HCT116 (cell line): ENCODE measurements around the gene PZP. TPM values are rescaled to one million over a fixed set of nuclear protein-coding genes. Genes with fewer than 3 reads are reported as not detected.

ENCODE experiments used
- ATAC-seq: fragments of 200-7000 bp; cut with Tn5 transposase; 2 replicates; pipeline ENCODE4 v1.9.1; 2020; ENCODE audit warnings: mild to moderate bottlenecking, moderate library complexity
- BruUV-seq: library from RNA; stranded (reverse); fragments of 400-500 nt; replicated peaks from 2 replicates; lab custom pipeline; 2021; lab: Mats Ljungman, UMichigan
- CTCF ChIA-PET: fragments of 300-600 bp; sonication (Branson Sonifier 250); formaldehyde crosslinking; loops from one replicate; lab custom pipeline; 2021; ENCODE audit warnings: antibody characterized with exemption; lab: Charles Lee
- POLR2A ChIA-PET: fragments of 300-600, 350-600 bp; sonication (Branson Sonifier 250); formaldehyde crosslinking; loops from one replicate; lab custom pipeline; 2021; ENCODE audit warnings: antibody characterized with exemption; lab: Charles Lee
- RAD21 ChIA-PET, 2 experiments: fragments of 300-600 bp; sonication (Branson Sonifier 250); formaldehyde crosslinking; loops; one replicate each; lab custom pipeline; 2023; ENCODE audit warnings: low total read pairs in 2 of 2; ENCODE audit not compliant: uncharacterized antibody in 2 of 2, unreplicated experiment in 2 of 2, low non-redundant PET in 1 of 2; lab: Charles Lee
- DNase-seq: peaks from one replicate; pipeline ENCODE4 v3.0.0-alpha.2; 2010; ENCODE audit warnings: low read depth, low spot score
- H2AFZ ChIP-seq: fragments of 200-600 bp; shearing (Covaris generic), sonication (generic); 2 replicates; pipeline ENCODE4 v1.6.1; 2017; ENCODE audit warnings: low read depth, mixed run types, mixed read lengths, antibody characterized with exemption, low read length; ENCODE audit not compliant: poor library complexity, severe bottlenecking
- H3K27ac ChIP-seq: 2 replicates; pipeline ENCODE4 v1.5.1; 2012; ENCODE audit warnings: low read depth, low read length
- H3K27me3 ChIP-seq: fragments of 200-600 bp; sonication (generic); 2 replicates; pipeline ENCODE4 v1.6.1; 2016; ENCODE audit warnings: mixed run types, low read length, mixed read lengths; ENCODE audit not compliant: insufficient read depth
- H3K36me3 ChIP-seq, 2 experiments: fragments of 200-500 bp in 1 of 2; fragments of 200-600 bp in 1 of 2; sonication (Bioruptor generic) in 1 of 2; sonication (generic) in 1 of 2; 2 replicates each; pipeline versions ENCODE4 v1.5.1 to v1.6.1; 2014 to 2016; ENCODE audit warnings: low read length in 2 of 2, inconsistent platforms in 1 of 2, mixed read lengths in 1 of 2, mixed run types in 1 of 2; ENCODE audit not compliant: insufficient read depth in 2 of 2, control insufficient read depth in 1 of 2
- H3K4me1 ChIP-seq, 2 experiments: fragments of 200-600 bp in 1 of 2; sonication (generic) in 1 of 2; 2 replicates each; pipeline versions ENCODE4 v1.5.1 to v1.6.1; 2012 to 2017; ENCODE audit warnings: low read length in 2 of 2, inconsistent platforms in 1 of 2, mild to moderate bottlenecking in 1 of 2, mixed read lengths in 1 of 2, mixed run types in 1 of 2, moderate library complexity in 1 of 2; ENCODE audit not compliant: insufficient read depth in 2 of 2, control insufficient read depth in 1 of 2
- H3K4me2 ChIP-seq: fragments of 200-600 bp; sonication (generic); 2 replicates; pipeline ENCODE4 v1.6.1; 2017; ENCODE audit warnings: mixed run types, low read length, mixed read lengths
- H3K4me3 ChIP-seq, 2 experiments: fragments of 200-600 bp in 1 of 2; sonication (generic) in 1 of 2; replicated peaks in 1 of 2; 2 replicates each; pipeline ENCODE4 v1.5.1; 2011 to 2016; ENCODE audit warnings: low read length in 2 of 2, control low read depth in 1 of 2, low read depth in 1 of 2, mild to moderate bottlenecking in 1 of 2, mixed read lengths in 1 of 2, mixed run types in 1 of 2
- H3K79me2 ChIP-seq: fragments of 200-600 bp; sonication (generic); 2 replicates; pipeline ENCODE4 v1.6.1; 2017; ENCODE audit warnings: mild to moderate bottlenecking, mixed run types, low read length, moderate library complexity, mixed read lengths; ENCODE audit not compliant: insufficient read depth
- H3K9ac ChIP-seq: fragments of 200-600 bp; sonication (generic); 2 replicates; pipeline ENCODE4 v1.6.1; 2016; ENCODE audit warnings: low read length, mixed read lengths
- H3K9me2 ChIP-seq: fragments of 200-600 bp; sonication (generic), shearing (Covaris generic); 2 replicates; pipeline ENCODE4 v1.6.1; 2017; ENCODE audit warnings: mixed run types, mild to moderate bottlenecking, moderate library complexity; ENCODE audit not compliant: insufficient read depth
- H3K9me3 ChIP-seq, 2 experiments: fragments of 200-500 bp in 1 of 2; fragments of 200-600 bp in 1 of 2; sonication (Bioruptor generic) in 1 of 2; sonication (generic) in 1 of 2; 2 replicates each; pipeline ENCODE4 v1.6.1; 2014 to 2017; ENCODE audit warnings: low read length in 2 of 2, mixed read lengths in 2 of 2, inconsistent platforms in 1 of 2, low read depth in 1 of 2, mild to moderate bottlenecking in 1 of 2, mixed run types in 1 of 2, moderate library complexity in 1 of 2; ENCODE audit not compliant: control insufficient read depth in 1 of 2, insufficient read depth in 1 of 2
- H4K20me1 ChIP-seq: fragments of 200-600 bp; sonication (generic), shearing (Covaris generic); 2 replicates; pipeline ENCODE4 v1.6.1; 2017; ENCODE audit warnings: mixed run types, mild to moderate bottlenecking, moderate library complexity; ENCODE audit not compliant: insufficient read depth
- CEBPB ChIP-seq: IDR thresholded peaks from 2 replicates; pipeline ENCODE4 v1.6.1; 2012; ENCODE audit warnings: low read depth
- EGR1 ChIP-seq: IDR thresholded peaks from 2 replicates; pipeline ENCODE4 v1.6.1; 2012; ENCODE audit warnings: low read depth
- EZH2 ChIP-seq: fragments of 200-600 bp; sonication (generic); IDR thresholded peaks from 2 replicates; pipeline ENCODE4 v1.6.1; 2017; ENCODE audit warnings: antibody characterized with exemption, mixed run types
- EZH2phosphoT487 ChIP-seq: fragments of 200-600 bp; IDR thresholded peaks from 2 replicates; pipeline ENCODE4 v1.6.1; 2018; ENCODE audit warnings: antibody characterized with exemption, borderline replicate concordance
- FOSL1 ChIP-seq: IDR thresholded peaks from 2 replicates; pipeline ENCODE4 v1.6.1; 2012; ENCODE audit warnings: low read depth
- JUND ChIP-seq: IDR thresholded peaks from 2 replicates; pipeline ENCODE4 v1.6.1; 2012
- POLR2AphosphoS5 ChIP-seq: IDR thresholded peaks from 2 replicates; pipeline ENCODE4 v1.6.1; 2011; ENCODE audit warnings: mild to moderate bottlenecking, low read depth, low read length, moderate library complexity
- SP1 ChIP-seq: IDR thresholded peaks from 2 replicates; pipeline ENCODE4 v1.6.1; 2012; ENCODE audit warnings: low read depth
- SRF ChIP-seq: IDR thresholded peaks from 2 replicates; pipeline ENCODE4 v1.6.1; 2012; ENCODE audit warnings: low read depth
- TCF7L2 ChIP-seq: IDR thresholded peaks from 2 replicates; pipeline ENCODE4 v1.7.0; 2011; ENCODE audit warnings: borderline replicate concordance, inconsistent platforms; ENCODE audit not compliant: insufficient read depth, insufficient read length; ENCODE audit errors: extremely low read depth
- YY1 ChIP-seq: IDR thresholded peaks from 2 replicates; pipeline ENCODE4 v1.6.1; 2011; ENCODE audit warnings: low read length, low read depth, moderate library complexity, mild to moderate bottlenecking; ENCODE audit not compliant: insufficient replicate concordance; ENCODE audit errors: extremely low read depth
- ZFX ChIP-seq: fragments of 450-650 bp; IDR thresholded peaks from 2 replicates; pipeline ENCODE4 v1.6.1; 2017
- intact Hi-C: fragments of 100-400 bp; cut with micrococcal nuclease; formaldehyde crosslinking; loops from 2 replicates; pipeline ENCODE4 v1.10.0; 2022
- total RNA-seq: library from RNA; stranded (reverse); gene quantifications from one replicate; pipeline ENCODE4 v1.2.1, GENCODE V29; 2021; ENCODE audit not compliant: unreplicated experiment
- TF ChIP-seq, protein P1 (sequence below): IDR thresholded peaks from 2 replicates; pipeline ENCODE4 v1.6.1; 2012
- TF ChIP-seq, protein P2 (sequence below): IDR thresholded peaks from 2 replicates; pipeline ENCODE4 v1.6.1; 2012
- TF ChIP-seq, protein P3 (sequence below): IDR thresholded peaks from 2 replicates; pipeline ENCODE4 v1.6.1; 2011; ENCODE audit warnings: mild to moderate bottlenecking, low read length, moderate library complexity; ENCODE audit not compliant: insufficient replicate concordance; ENCODE audit errors: extremely low read depth

The PZP gene
- total RNA-seq, 1 experiment from 2014 or later: not detected

DNA sequence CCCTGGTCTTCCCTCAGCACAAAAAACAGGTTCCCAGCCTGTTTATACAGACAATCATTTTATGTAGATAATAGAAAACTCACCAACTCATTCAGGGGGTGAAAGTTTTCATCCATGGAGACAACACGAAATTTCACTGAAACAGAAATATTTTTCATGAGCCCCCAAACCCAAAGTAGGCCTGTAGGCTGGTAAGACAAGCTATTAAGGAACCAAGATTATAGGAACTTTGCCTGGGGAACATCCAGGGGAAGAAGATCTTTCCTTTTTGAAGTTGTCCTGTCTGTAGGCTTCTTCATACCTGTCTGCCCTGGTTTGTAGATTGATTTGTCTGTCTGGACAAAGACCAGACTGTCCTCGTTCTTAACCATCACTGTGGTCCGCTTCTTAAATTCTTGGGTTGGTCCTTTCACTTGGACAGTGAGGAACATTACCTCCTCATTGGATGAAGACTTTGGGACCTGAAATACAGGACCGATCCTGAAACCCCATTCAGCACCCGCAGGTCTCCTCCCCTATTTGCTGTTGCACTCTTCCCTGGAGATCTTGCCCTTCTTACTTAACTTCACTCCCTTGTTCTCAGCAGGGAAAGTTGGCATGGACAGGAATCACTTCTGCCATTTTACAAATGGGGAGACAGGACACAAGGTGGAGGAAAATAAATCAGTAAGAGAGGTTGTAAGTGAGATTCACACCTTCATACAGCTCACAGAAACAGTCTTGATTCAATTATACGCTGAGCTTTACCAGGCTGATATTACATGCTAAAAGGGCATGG is 95.9 kb downstream of the PZP start:
- no peaks in the 10 kb centered on the region for H3K4me1 ChIP-seq
- H3K4me2 ChIP-seq: no peak overlapping the region
- ChIA-PET CTCF (no interaction called here), RAD21 (no interaction called here), POLR2A (no interaction called here)
- BruUV-seq: no TSS peak
- no peaks in the 10 kb centered on the region for H3K79me2 ChIP-seq
- no peak for ATAC-seq
- H3K9me3 ChIP-seq: no peaks in the 10 kb centered on the region
- H3K9me2 ChIP-seq: no peaks in the 10 kb centered on the region
- H3K4me3 ChIP-seq: no peak overlapping the region
- TF ChIP-seq EZH2 (no peak), EZH2phosphoT487 (no peak), JUND (no peak), CEBPB (no peak), ZFX (no peak), POLR2AphosphoS5 (no peak), SP1 (no peak), SRF (no peak), EGR1 (no peak), FOSL1 (no peak), YY1 (no peak), TCF7L2 (no peak)
- TF ChIP-seq, protein P1, sequence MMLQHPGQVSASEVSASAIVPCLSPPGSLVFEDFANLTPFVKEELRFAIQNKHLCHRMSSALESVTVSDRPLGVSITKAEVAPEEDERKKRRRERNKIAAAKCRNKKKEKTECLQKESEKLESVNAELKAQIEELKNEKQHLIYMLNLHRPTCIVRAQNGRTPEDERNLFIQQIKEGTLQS: no peak
- TF ChIP-seq, protein P2, sequence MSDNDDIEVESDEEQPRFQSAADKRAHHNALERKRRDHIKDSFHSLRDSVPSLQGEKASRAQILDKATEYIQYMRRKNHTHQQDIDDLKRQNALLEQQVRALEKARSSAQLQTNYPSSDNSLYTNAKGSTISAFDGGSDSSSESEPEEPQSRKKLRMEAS: no peak
- TF ChIP-seq, protein P3, sequence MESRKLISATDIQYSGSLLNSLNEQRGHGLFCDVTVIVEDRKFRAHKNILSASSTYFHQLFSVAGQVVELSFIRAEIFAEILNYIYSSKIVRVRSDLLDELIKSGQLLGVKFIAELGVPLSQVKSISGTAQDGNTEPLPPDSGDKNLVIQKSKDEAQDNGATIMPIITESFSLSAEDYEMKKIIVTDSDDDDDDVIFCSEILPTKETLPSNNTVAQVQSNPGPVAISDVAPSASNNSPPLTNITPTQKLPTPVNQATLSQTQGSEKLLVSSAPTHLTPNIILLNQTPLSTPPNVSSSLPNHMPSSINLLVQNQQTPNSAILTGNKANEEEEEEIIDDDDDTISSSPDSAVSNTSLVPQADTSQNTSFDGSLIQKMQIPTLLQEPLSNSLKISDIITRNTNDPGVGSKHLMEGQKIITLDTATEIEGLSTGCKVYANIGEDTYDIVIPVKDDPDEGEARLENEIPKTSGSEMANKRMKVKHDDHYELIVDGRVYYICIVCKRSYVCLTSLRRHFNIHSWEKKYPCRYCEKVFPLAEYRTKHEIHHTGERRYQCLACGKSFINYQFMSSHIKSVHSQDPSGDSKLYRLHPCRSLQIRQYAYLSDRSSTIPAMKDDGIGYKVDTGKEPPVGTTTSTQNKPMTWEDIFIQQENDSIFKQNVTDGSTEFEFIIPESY: no peak
- no peak for DNase-seq
- no peak overlapping the region for H3K27ac ChIP-seq
- no peaks in the 10 kb centered on the region for H3K36me3 ChIP-seq
- intact Hi-C loops: no loop called here
- peaks cover 26% of the 10 kb centered on the region for H3K27me3 ChIP-seq
- no peak overlapping the region for H2AFZ ChIP-seq
- H3K9ac ChIP-seq: no peak overlapping the region
- H4K20me1 ChIP-seq: no peaks in the 10 kb centered on the region
